Esophagus muscularis mucosa (tissue), 4 donors: Measurements from ENCODE around the gene AXIN1. TPM values are rescaled to one million over a fixed set of nuclear protein-coding genes. Genes with fewer than 3 reads are reported as not detected.

Experiments
- DNase-seq: peaks from one replicate; pipeline ENCODE4 v3.0.0-alpha.2; 2017; ENCODE audit errors: extremely low spot score
- H3K27ac ChIP-seq, 4 donors: fragments of 200-600 bp; sonication (generic); replicated peaks in 1 of 4; 1 replicate in 3 of 4; 2 replicates in 1 of 4; pipeline ENCODE4 v1.5.1; 2016 to 2019; ENCODE audit warnings: mild to moderate bottlenecking in 1 of 4
- H3K27me3 ChIP-seq, 4 donors: fragments of 200-600 bp; sonication (generic); one replicate each; pipeline versions ENCODE4 v1.5.1 to v1.6.0; 2016 to 2019
- H3K36me3 ChIP-seq, 4 donors: fragments of 200-600 bp; sonication (generic); one replicate each; pipeline ENCODE4 v1.5.1; 2016 to 2019
- H3K4me1 ChIP-seq, 4 donors: fragments of 200-600 bp; sonication (generic); one replicate each; pipeline ENCODE4 v1.5.1; 2016 to 2019
- H3K4me3 ChIP-seq, 4 donors: fragments of 200-600 bp; sonication (generic); 1 replicate in 2 of 4; 2 replicates in 2 of 4; pipeline ENCODE4 v1.5.1; 2016 to 2019; ENCODE audit warnings: mild to moderate bottlenecking in 4 of 4, moderate library complexity in 1 of 4
- H3K9me3 ChIP-seq, 4 donors: fragments of 200-600 bp; sonication (generic); 1 replicate in 3 of 4; 2 replicates in 1 of 4; pipeline ENCODE4 v1.5.1; 2016 to 2019
- EP300 ChIP-seq: sonication (generic); formaldehyde crosslinking; IDR thresholded peaks from one replicate; pipeline ENCODE4 v1.6.1; 2017; ENCODE audit warnings: antibody characterized with exemption
- POLR2A ChIP-seq: fragments of 450-650 bp; IDR thresholded peaks from one replicate; pipeline ENCODE4 v1.6.1; 2017; ENCODE audit warnings: antibody characterized with exemption, moderate library complexity, mild to moderate bottlenecking, low read depth
- POLR2AphosphoS5 ChIP-seq, 2 donors: sonication (generic); formaldehyde crosslinking; IDR thresholded peaks; one replicate each; pipeline ENCODE4 v1.6.1; 2017; ENCODE audit warnings: antibody characterized with exemption in 2 of 2
- WGBS: methylation state at CpG from one replicate; pipeline ENCODE4 v1.1.5; 2018; 5-methylcytosine and 5-hydroxymethylcytosine counted together
- intact Hi-C: fragments of 100-400 bp; cut with DNase I; formaldehyde crosslinking; loops from one replicate; pipeline ENCODE4 v1.15.1; 2023
- total RNA-seq, 4 donors: library from RNA; depleted of rRNA; stranded (reverse); fragments of >200 nt; gene quantifications; one replicate each; pipeline versions ENCODE4 v1.1.0 to v1.2.1, GENCODE V29; 2016
- TF ChIP-seq, protein P1 (sequence below), 3 experiments: fragments of 200-600 bp in 2 of 3; fragments of 450-650 bp in 1 of 3; sonication (generic) in 2 of 3; IDR thresholded peaks; one replicate each; pipeline ENCODE4 v1.5.1; 2017 to 2019; ENCODE audit warnings: antibody characterized with exemption in 3 of 3, mild to moderate bottlenecking in 2 of 3, moderate library complexity in 1 of 3

The AXIN1 gene
- total RNA-seq, 4 donors from 2014 or later = 24.1 to 56.2 (median 44.1) TPM

DNA sequence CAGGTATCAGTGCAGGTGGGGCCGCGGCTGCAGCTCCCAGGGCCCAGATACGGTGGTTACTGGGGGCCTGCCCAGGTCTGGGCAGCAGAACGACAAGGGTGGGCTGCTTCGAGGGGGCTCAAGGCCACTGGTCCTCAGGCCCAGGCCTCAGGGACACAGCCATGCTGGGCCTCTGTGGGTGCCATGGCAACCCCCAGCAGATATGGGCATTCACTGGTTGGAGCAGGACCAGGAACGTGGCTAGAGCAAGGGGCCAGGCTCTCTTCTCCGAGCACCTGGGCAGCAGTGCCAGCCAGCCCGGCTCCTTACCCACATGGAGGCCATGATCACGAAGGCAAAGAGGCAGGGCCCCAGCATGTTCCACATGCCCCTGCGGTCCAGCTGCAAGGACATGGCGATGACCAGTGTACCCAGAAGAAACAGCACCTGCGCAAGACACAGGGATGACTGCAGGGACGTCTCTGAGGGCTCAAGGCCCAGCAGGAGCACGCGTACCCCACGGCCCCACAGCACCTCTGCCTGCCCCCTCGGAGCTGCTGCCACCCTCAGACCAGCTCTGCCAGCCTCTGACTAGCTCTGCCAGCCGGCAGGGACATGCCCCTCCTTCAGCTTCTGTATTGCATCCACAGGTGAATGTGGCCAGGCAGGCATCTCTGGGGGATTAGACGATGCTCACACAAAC is 19.9 kb upstream of the AXIN1 start:
- DNase-seq = no peak
- intact Hi-C loops = no loop called here

DNA sequence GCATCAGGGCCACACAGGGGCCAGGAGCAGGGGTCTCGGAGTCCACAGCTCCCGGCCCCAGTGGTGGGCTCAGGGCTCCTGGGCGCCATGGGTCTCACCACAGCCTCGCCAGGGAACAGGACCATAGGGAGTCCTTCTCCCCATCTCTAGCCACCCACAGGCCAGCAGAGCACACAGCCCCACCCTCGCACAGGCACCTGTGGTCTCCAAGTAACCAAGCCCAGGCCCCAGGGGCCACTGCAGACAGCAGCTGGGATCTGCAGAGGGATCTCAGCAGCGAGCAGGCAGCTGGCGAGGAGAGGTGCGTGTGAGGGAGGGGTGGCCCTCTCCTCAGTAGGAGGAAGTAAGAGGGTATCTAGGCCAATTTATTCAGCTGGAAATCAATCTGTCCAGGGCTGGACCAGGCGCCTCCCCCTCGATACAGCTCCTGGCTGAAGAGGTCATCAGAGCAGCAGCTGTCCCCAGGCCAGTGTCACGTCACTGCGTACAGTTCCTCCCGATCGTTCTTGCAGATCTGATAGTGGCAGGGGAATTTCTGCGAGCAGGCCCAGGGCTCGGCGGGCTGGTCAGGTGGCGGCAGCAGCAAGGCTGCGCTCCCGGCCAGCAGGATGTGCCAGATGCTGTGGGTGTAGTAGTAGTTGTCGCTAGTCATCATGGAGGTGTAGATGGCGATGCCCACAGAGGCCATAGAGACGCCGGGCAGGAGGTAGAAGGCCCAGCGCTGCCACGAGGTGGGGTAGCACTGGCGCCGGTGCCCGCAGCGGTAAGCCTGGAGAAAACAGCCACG is 19.2 kb upstream of the AXIN1 start:
- H3K36me3 ChIP-seq = peaks cover 49 to 84% (median 78%) of the 10 kb centered on the region in 4 donors
- peaks cover 14 to 26% (median 23%) of the 10 kb centered on the region in 4 donors for H3K4me1 ChIP-seq
- no peaks in the 10 kb centered on the region for H3K9me3 ChIP-seq
- TF ChIP-seq EP300 = no peak
- TF ChIP-seq, protein P1, sequence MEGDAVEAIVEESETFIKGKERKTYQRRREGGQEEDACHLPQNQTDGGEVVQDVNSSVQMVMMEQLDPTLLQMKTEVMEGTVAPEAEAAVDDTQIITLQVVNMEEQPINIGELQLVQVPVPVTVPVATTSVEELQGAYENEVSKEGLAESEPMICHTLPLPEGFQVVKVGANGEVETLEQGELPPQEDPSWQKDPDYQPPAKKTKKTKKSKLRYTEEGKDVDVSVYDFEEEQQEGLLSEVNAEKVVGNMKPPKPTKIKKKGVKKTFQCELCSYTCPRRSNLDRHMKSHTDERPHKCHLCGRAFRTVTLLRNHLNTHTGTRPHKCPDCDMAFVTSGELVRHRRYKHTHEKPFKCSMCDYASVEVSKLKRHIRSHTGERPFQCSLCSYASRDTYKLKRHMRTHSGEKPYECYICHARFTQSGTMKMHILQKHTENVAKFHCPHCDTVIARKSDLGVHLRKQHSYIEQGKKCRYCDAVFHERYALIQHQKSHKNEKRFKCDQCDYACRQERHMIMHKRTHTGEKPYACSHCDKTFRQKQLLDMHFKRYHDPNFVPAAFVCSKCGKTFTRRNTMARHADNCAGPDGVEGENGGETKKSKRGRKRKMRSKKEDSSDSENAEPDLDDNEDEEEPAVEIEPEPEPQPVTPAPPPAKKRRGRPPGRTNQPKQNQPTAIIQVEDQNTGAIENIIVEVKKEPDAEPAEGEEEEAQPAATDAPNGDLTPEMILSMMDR (IDR thresholded peaks at IDR 0.05) = no peak
- TF ChIP-seq POLR2AphosphoS5 (IDR thresholded peaks at IDR 0.05) = no peak
- no peak for TF ChIP-seq POLR2A
- peak overlapping the region in 3 of 4 donors; percentile 68 to 84 (median 73) for H3K27ac ChIP-seq
- 90% methylated on average over 16 of the region's 31 CpGs for WGBS
- no peak overlapping the region for H3K4me3 ChIP-seq
- H3K27me3 ChIP-seq = no peaks in the 10 kb centered on the region
- DNase-seq = no peak
- intact Hi-C loops = no loop called here

More for the DNA sequence above, 19.9 kb upstream of the AXIN1 start:
- Histone ChIP-seq H3K27ac (no peak overlapping the region), H3K36me3 (peaks cover 48 to 84% (median 78%) of the 10 kb centered on the region in 4 donors), H3K4me1 (peaks cover 14 to 26% (median 23%) of the 10 kb centered on the region in 4 donors), H3K4me3 (no peak overlapping the region), H3K9me3 (no peaks in the 10 kb centered on the region), H3K27me3 (no peaks in the 10 kb centered on the region)
- 90% methylated on average over 18 of the region's 19 CpGs for WGBS
- TF ChIP-seq, protein P1 (IDR thresholded peaks at IDR 0.05) = no peak
- no peak for TF ChIP-seq POLR2A

DNA sequence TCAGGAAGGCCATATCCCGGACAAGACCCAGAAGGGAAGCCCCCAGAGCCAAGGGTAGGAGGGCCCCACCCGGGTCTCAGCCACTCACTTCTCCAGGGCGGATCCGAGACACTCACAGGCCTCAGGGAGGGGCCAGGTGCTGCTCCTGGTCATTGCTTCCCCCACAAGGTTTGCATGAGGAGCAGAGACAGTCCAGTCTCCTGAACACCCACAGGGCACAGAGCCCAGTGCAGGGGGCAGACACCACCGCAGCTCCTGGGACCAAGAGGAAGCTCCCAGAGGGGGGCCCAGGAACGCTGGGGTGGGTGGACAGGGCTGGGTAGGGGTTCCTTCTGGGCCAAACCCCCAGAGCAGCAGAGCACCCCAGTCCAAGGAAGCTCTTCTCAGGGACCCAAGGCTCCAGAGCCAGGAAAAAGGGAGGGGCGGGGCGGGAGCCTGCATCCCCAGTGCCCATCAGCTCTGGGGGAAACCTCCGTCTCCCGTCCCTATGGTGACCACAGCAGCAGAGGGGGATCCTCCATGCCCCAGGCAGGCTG is 18.5 kb upstream of the AXIN1 start:
- Histone ChIP-seq H3K4me3 (peak overlapping the region in 3 of 4 donors; percentile 56 to 62 (median 57)), H3K27me3 (no peaks in the 10 kb centered on the region), H3K36me3 (peaks cover 48 to 83% (median 77%) of the 10 kb centered on the region in 4 donors), H3K9me3 (no peaks in the 10 kb centered on the region), H3K27ac (peak overlapping the region; percentile 68 to 84 (median 73)), H3K4me1 (peaks cover 14 to 26% (median 23%) of the 10 kb centered on the region in 4 donors)
- intact Hi-C loops = loop anchor here (1.0 kb wide), 1 partner anchor 18 kb away; no protein-coding TSS in a partner anchor
- TF ChIP-seq EP300 = no peak
- TF ChIP-seq, protein P1 (IDR thresholded peaks at IDR 0.05) = no peak
- no peak for TF ChIP-seq POLR2A
- no peak for TF ChIP-seq POLR2AphosphoS5 (IDR thresholded peaks at IDR 0.05)
- DNase-seq = no peak
- WGBS = 52% methylated on average over 8 of the region's 10 CpGs

DNA sequence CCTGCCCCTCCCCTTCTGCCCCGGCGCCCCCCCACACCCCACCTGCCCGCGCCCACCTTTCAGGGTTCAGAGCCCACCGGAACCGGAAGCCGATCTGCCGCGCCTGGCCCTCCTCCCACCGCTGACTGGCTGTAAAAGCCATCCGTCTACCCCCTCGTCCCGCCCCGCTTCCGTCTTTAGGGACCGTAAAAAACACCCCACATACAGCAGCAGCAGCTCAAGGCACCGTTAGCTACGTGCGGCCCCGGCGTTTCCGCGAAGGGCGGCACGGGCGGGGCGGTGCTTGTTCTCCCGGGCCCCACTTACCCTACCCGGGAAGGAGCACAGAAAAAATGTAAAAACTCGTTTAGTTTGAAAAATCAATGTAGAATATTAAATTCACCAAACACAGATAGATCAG is 17.9 kb upstream of the AXIN1 start, which contains the start of gene MRPL28:
TSS of gene MRPL28 (minus strand) at position 96 of the 400 bp plus-strand sequence. CDS start 320 bp downstream, outside the sequence.
- WGBS = 0% methylated on average over 18 of the region's 30 CpGs
- peak; percentile 98 for DNase-seq
- H3K4me1 ChIP-seq = peaks cover 14 to 26% (median 23%) of the 10 kb centered on the region in 4 donors
- peak within 1 kb of the TSS; percentile 68 to 84 (median 73) for H3K27ac ChIP-seq
- peak; percentile 60 to 82 for TF ChIP-seq POLR2AphosphoS5 (IDR thresholded peaks at IDR 0.05)
- no peak for TF ChIP-seq EP300
- peak within 1 kb of the TSS; percentile 56 to 62 (median 60) for H3K4me3 ChIP-seq
- intact Hi-C loops = loop anchor here (1.0 kb wide), 1 partner anchor 17 kb away; no protein-coding TSS in a partner anchor
- no peaks in the 10 kb centered on the region for H3K9me3 ChIP-seq
- no peaks in the 10 kb centered on the region for H3K27me3 ChIP-seq
- H3K36me3 ChIP-seq = peaks cover 44 to 76% (median 72%) of the 10 kb centered on the region in 4 donors
